HepG2 (cell line): ENCODE data around the gene ITGAE.

Experiments used
- EP300 ChIP-seq, 3 experiments: sonication (generic) in 1 of 3; formaldehyde crosslinking in 1 of 3; IDR thresholded peaks; 2 replicates each; pipeline versions ENCODE4 v1.5.1 to v1.6.1; 2011 to 2020; ENCODE audit warnings: low read depth in 2 of 3, low read length in 2 of 3, borderline replicate concordance in 1 of 3, improper control_type of control experiment in 1 of 3, mild to moderate bottlenecking in 1 of 3, missing genetic modification reagents in 1 of 3, moderate library complexity in 1 of 3
- FOXP1 ChIP-seq, 2 experiments: fragments of 450-650 bp in 1 of 2; IDR thresholded peaks; 2 replicates each; pipeline ENCODE4 v1.6.1; 2017 to 2018; ENCODE audit warnings: antibody characterized with exemption in 1 of 2
- KLF6 ChIP-seq: IDR thresholded peaks from 2 replicates; pipeline ENCODE4 v1.8.0; 2016; ENCODE audit warnings: missing biosample characterization, missing genetic modification reagents
- RBM39 ChIP-seq: fragments of 200-400 bp; formaldehyde crosslinking; IDR thresholded peaks from one replicate; pipeline ENCODE4 v1.6.1; 2018; ENCODE audit warnings: antibody characterized with exemption, mild to moderate bottlenecking, low read depth, low read length; ENCODE audit not compliant: poor library complexity, severe bottlenecking
- STAT5B ChIP-seq: sonication (generic); formaldehyde crosslinking; IDR thresholded peaks from 2 replicates; pipeline ENCODE4 v1.4.0; 2020; ENCODE audit warnings: missing genetic modification reagents
- TSC22D2 ChIP-seq: sonication (generic); formaldehyde crosslinking; IDR thresholded peaks from 2 replicates; pipeline ENCODE4 v1.5.1; 2020; ENCODE audit warnings: missing genetic modification reagents, mild to moderate bottlenecking, borderline replicate concordance
- ZNF33B ChIP-seq: sonication (generic); formaldehyde crosslinking; IDR thresholded peaks from 2 replicates; pipeline ENCODE4 v1.5.1; 2020; ENCODE audit warnings: mild to moderate bottlenecking, missing genetic modification reagents
- TF ChIP-seq, protein P1 (sequence below): sonication (generic); formaldehyde crosslinking; IDR thresholded peaks from 2 replicates; pipeline ENCODE4 v1.4.0; 2020; ENCODE audit warnings: missing genetic modification reagents, mild to moderate bottlenecking, borderline replicate concordance

DNA sequence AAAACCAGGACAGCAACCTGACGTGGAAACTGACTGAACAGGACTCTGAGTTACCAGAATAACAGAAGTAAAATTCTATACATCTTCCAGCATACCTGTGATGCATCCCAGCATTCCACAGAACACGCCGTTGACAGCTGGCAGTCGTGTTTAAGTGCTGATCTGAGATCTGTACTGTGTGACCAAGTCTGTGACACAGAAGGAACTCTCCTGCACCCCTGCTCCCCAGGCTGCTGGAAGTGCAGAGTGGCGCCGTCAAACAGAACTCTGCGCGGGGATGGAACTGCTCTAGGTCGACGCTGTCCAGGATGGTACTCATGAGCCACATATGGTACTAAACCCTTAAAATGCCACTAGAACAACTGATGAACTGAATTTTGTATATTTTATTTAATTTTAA is 804 bp upstream of the ITGAE start:
- TF ChIP-seq RBM39 (no peak), FOXP1 (IDR thresholded peaks at IDR 0.05) (no peak), FOXP1 (CRISPR knock-in tag; IDR thresholded peaks at IDR 0.05) (no peak), TSC22D2 (CRISPR knock-in tag) (no peak), ZNF33B (CRISPR knock-in tag) (no peak), EP300 (IDR thresholded peaks at IDR 0.05; ENCODE audit: low read depth in 2 of 2, low read length in 2 of 2) (no peak), EP300 (CRISPR knock-in tag; IDR thresholded peaks at IDR 0.05; ENCODE audit: borderline replicate concordance) (no peak), STAT5B (CRISPR knock-in tag) (no peak), KLF6 (no peak)
- TF ChIP-seq, protein P1, sequence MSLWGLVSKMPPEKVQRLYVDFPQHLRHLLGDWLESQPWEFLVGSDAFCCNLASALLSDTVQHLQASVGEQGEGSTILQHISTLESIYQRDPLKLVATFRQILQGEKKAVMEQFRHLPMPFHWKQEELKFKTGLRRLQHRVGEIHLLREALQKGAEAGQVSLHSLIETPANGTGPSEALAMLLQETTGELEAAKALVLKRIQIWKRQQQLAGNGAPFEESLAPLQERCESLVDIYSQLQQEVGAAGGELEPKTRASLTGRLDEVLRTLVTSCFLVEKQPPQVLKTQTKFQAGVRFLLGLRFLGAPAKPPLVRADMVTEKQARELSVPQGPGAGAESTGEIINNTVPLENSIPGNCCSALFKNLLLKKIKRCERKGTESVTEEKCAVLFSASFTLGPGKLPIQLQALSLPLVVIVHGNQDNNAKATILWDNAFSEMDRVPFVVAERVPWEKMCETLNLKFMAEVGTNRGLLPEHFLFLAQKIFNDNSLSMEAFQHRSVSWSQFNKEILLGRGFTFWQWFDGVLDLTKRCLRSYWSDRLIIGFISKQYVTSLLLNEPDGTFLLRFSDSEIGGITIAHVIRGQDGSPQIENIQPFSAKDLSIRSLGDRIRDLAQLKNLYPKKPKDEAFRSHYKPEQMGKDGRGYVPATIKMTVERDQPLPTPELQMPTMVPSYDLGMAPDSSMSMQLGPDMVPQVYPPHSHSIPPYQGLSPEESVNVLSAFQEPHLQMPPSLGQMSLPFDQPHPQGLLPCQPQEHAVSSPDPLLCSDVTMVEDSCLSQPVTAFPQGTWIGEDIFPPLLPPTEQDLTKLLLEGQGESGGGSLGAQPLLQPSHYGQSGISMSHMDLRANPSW (CRISPR knock-in tag), result no peak
